ENCODE results near the gene COPS8. TPM values are rescaled to one million over a fixed set of nuclear protein-coding genes. Genes with fewer than 3 reads are reported as not detected.

COPS8 gene
- total and polyA plus RNA-seq, 7 donors, result 77.1 to 427 (median 190) TPM

DNA sequence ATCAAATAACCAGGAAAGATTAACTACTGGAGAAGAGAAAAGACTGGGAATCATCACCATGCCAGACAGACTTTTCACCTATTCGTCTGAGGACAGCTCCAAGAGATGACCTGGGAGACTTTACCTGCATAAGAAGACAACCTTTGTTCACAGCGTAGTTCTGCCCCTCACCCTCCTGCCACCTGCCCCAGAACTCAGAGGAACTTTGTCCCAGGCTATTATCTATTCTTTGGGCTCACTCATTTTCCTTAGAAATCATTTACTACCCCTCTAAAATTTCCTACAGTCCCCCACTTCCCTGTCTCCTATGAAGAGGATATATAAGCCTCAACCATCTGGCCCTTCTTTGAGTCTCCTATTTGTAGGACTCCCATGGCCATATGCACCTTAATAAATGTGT lies 19.3 kb upstream of the COPS8 start:
- DNase-seq (no peak), ATAC-seq (no peak)
- WGBS, 3 donors, result 98 to 100% (median 100%) methylated on average over 2 of the region's 2 CpGs
- H3K4me3 ChIP-seq, result no peak overlapping the region
- no peaks in the 10 kb centered on the region for H3K9me3 ChIP-seq
- no peak overlapping the region for H3K27ac ChIP-seq
- intact Hi-C loops (cut with DNase I), result loop anchor here in 1 of 2 donors (10.0 kb wide), 1 partner anchor 552 kb away; no protein-coding TSS in a partner anchor
- TF ChIP-seq, protein P1, sequence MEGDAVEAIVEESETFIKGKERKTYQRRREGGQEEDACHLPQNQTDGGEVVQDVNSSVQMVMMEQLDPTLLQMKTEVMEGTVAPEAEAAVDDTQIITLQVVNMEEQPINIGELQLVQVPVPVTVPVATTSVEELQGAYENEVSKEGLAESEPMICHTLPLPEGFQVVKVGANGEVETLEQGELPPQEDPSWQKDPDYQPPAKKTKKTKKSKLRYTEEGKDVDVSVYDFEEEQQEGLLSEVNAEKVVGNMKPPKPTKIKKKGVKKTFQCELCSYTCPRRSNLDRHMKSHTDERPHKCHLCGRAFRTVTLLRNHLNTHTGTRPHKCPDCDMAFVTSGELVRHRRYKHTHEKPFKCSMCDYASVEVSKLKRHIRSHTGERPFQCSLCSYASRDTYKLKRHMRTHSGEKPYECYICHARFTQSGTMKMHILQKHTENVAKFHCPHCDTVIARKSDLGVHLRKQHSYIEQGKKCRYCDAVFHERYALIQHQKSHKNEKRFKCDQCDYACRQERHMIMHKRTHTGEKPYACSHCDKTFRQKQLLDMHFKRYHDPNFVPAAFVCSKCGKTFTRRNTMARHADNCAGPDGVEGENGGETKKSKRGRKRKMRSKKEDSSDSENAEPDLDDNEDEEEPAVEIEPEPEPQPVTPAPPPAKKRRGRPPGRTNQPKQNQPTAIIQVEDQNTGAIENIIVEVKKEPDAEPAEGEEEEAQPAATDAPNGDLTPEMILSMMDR (IDR thresholded peaks at IDR 0.05), result no peak
- H3K27me3 ChIP-seq (ENCODE audit: insufficient read depth in 3 of 3, low read length in 2 of 3), result no peaks in the 10 kb centered on the region
- no peaks in the 10 kb centered on the region for H3K36me3 ChIP-seq (ENCODE audit: insufficient read depth in 1 of 2, low read depth in 1 of 2)
- no peaks in the 10 kb centered on the region for H3K4me1 ChIP-seq

DNA sequence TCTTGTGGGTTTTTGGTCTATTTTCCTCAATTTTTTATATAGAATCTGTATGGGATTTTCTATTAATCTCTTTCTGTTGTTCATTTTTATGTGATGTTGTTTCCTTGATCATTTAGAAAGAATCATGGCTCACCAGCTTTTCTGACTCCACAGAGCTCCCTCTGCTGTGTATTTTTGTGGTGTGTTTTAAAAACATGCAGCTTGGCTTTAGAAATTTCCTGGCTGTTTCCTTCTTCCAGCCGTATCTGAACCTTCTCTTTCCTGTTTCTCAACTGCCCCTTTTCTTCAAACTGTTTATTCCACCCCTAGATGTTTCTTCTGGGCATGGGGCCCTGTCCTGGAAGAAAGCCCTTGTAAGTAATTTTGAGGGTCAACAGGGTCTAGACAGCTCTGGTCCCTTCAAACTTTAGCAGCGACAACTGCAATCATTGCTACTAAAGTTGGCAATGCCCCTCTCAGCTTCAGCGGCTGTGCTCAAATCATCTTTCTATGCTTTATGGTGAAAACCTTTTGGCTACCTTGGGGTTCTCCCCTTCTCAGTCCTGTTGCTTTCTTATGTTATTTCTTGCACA lies 17.6 kb upstream of the COPS8 start:
- DNase-seq (no peak), ATAC-seq (no peak)
- intact Hi-C loops (cut with DNase I), result loop anchor here in 1 of 2 donors (10.0 kb wide), 1 partner anchor 553 kb away; no protein-coding TSS in a partner anchor
- Histone ChIP-seq H3K9me3 (no peaks in the 10 kb centered on the region), H3K27ac (no peak overlapping the region), H3K36me3 (ENCODE audit: insufficient read depth in 1 of 2, low read depth in 1 of 2) (no peaks in the 10 kb centered on the region), H3K4me1 (no peaks in the 10 kb centered on the region), H3K4me3 (no peak overlapping the region), H3K27me3 (ENCODE audit: insufficient read depth in 3 of 3, low read length in 2 of 3) (no peaks in the 10 kb centered on the region)
- WGBS, 3 donors, result 68 to 77% (median 70%) methylated on average over 3 of the region's 3 CpGs
- TF ChIP-seq, protein P1 (IDR thresholded peaks at IDR 0.05), result no peak

DNA sequence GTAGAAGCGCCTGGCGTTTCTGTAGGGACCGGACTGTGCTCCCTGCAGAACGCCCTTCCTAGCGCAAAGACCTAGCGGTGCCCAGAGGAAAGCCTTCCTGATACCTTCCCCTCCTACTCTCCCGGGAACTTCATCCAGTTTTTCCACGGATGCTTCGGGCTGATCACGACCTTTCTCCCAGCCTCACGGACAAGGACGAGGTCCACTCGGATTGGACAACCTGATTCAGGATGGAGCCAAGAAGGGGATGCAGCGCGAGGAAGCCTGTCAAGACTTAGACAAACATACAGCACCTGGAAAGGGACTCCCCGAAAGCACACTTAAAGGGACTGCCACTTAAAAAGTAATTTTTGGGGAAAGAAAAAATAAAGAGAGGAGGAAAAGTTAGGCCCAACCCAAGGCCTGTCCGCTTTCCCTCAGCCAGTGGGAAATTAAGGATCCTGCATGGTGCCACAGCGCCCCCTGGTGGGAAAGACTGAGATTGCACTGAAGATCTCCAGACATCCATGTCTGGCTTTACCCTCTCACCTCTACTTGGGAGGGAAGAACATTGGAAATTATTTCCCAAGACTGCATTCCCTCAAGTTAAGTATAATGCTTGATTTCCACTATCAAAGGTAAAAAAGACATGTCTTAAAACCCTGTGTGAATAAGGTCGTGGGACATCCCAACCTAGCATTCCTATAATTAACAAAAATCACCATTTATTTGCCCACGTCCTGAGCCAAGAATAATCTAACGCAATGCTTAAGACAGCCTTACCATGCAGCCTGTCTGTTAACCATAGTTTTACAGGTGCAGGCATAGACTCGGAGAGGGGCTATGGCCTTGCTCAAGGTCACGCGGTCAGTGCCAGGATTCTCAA lies 13.4 kb upstream of the COPS8 start:
- peak; percentile 63 to 85 (median 74) for ATAC-seq
- Histone ChIP-seq H3K4me1 (peaks cover 4% of the 10 kb centered on the region), H3K9me3 (no peaks in the 10 kb centered on the region), H3K4me3 (no peak overlapping the region), H3K36me3 (ENCODE audit: insufficient read depth in 1 of 2, low read depth in 1 of 2) (no peaks in the 10 kb centered on the region), H3K27me3 (ENCODE audit: insufficient read depth in 3 of 3, low read length in 2 of 3) (no peaks in the 10 kb centered on the region), H3K27ac (no peak overlapping the region)
- intact Hi-C loops (cut with DNase I), result loop anchor here in 1 of 2 donors (10.0 kb wide), 1 partner anchor 1297 kb away; no protein-coding TSS in a partner anchor
- WGBS, 3 donors, result 80 to 81% (median 81%) methylated on average over 24 of the region's 24 CpGs
- TF ChIP-seq, protein P1 (IDR thresholded peaks at IDR 0.05), result peak; percentile 98
- peak; percentile 75 to 76 for DNase-seq

DNA sequence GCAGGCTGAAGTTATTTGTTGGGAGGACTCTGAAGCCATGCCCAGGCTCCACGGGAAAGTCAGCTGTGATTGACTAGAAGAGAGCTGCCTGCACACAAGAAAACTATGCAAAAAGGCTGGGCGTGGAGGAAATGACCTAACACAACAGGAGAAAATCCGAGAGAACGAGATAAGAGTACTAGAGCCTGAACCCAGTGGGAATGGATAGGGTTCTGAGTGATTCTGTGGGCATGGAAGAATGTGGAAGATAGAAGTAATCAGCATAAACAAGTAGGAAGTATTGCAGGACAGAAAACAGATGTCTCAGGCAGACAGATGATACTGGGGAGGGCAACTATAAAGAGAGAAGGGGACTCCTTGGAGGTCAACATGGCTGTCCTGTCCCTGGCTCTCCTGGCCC lies 12.1 kb upstream of the COPS8 start:
- intact Hi-C loops (cut with DNase I), result loop anchor here in 1 of 2 donors (10.0 kb wide), 1 partner anchor 1299 kb away; no protein-coding TSS in a partner anchor
- no peaks in the 10 kb centered on the region for H3K27me3 ChIP-seq (ENCODE audit: insufficient read depth in 3 of 3, low read length in 2 of 3)
- TF ChIP-seq, protein P1 (IDR thresholded peaks at IDR 0.05), result no peak
- no peak for ATAC-seq
- H3K36me3 ChIP-seq (ENCODE audit: insufficient read depth in 1 of 2, low read depth in 1 of 2), result no peaks in the 10 kb centered on the region
- no peaks in the 10 kb centered on the region for H3K9me3 ChIP-seq
- 65 to 67% (median 67%) methylated on average over 4 of the region's 4 CpGs for WGBS, 3 donors
- no peak for DNase-seq
- no peak overlapping the region for H3K27ac ChIP-seq
- no peak overlapping the region for H3K4me3 ChIP-seq
- H3K4me1 ChIP-seq, result peaks cover 4% of the 10 kb centered on the region

Data from psoas muscle (tissue), 8 donors.